SK-N-SH (cell line): ENCODE data around the gene PCDHA13. TPM values are rescaled to one million over a fixed set of nuclear protein-coding genes. Genes with fewer than 3 reads are reported as not detected.

Experiments used
- CTCF ChIA-PET: fragments of 300-600, 350-600 bp; formaldehyde crosslinking; extraction: SDS; loops from one replicate; lab custom pipeline; 2021; lab: Yijun Ruan, JAX
- POLR2A ChIA-PET: fragments of 350-600 bp; sonication (Branson Sonifier 250); formaldehyde crosslinking; extraction: SDS; loops from one replicate; lab custom pipeline; 2020; ENCODE audit warnings: antibody characterized with exemption, inconsistent platforms; lab: Yijun Ruan, JAX
- DNase-seq: peaks from one replicate; pipeline ENCODE4 v3.0.0; 2012
- H2AFZ ChIP-seq: fragments of 200-600 bp; sonication (generic); 2 replicates; pipeline ENCODE4 v1.8.1; 2016; ENCODE audit warnings: antibody characterized with exemption, mild to moderate bottlenecking, low read depth
- H3F3A ChIP-seq: fragments of 200-600 bp; sonication (generic); replicated peaks from 2 replicates; pipeline ENCODE3; 2016; ENCODE audit warnings: antibody characterized with exemption, mild to moderate bottlenecking; ENCODE audit not compliant: insufficient read depth
- H3K27ac ChIP-seq, 2 experiments: fragments of 200-500 bp in 1 of 2; fragments of 200-600 bp in 1 of 2; sonication (Bioruptor generic) in 1 of 2; sonication (generic), shearing (Covaris generic) in 1 of 2; 2 replicates each; pipeline versions ENCODE4 v1.5.1 to v1.6.1; 2014 to 2016; ENCODE audit warnings: low read depth in 2 of 2, inconsistent platforms in 1 of 2, low read length in 1 of 2, mild to moderate bottlenecking in 1 of 2, mixed read lengths in 1 of 2
- H3K27me3 ChIP-seq: fragments of 200-600 bp; sonication (generic), shearing (Covaris generic); 2 replicates; pipeline ENCODE4 v1.6.1; 2016; ENCODE audit warnings: mixed run types; ENCODE audit not compliant: insufficient read depth
- H3K36me3 ChIP-seq, 2 experiments: fragments of 200-500 bp in 1 of 2; fragments of 200-600 bp in 1 of 2; sonication (Bioruptor generic) in 1 of 2; sonication (generic) in 1 of 2; replicated peaks in 1 of 2; 2 replicates each; pipeline versions ENCODE3 to v1.5.1; 2014 to 2016; ENCODE audit warnings: low read length in 1 of 2, mild to moderate bottlenecking in 1 of 2; ENCODE audit not compliant: insufficient read depth in 2 of 2, control insufficient read depth in 1 of 2
- H3K4me1 ChIP-seq, 2 experiments: fragments of 200-500 bp in 1 of 2; fragments of 200-600 bp in 1 of 2; sonication (Bioruptor generic) in 1 of 2; sonication (generic), shearing (Covaris generic) in 1 of 2; 2 replicates each; pipeline versions ENCODE4 v1.5.1 to v1.6.1; 2014 to 2016; ENCODE audit warnings: low read depth in 1 of 2, low read length in 1 of 2, mixed run types in 1 of 2; ENCODE audit not compliant: insufficient read depth in 2 of 2, control insufficient read depth in 1 of 2
- H3K4me2 ChIP-seq: fragments of 200-600 bp; sonication (generic), shearing (Covaris generic); 2 replicates; pipeline ENCODE4 v1.6.1; 2017; ENCODE audit warnings: mixed run types
- H3K4me3 ChIP-seq, 2 experiments: fragments of 200-500 bp in 1 of 2; fragments of 200-600 bp in 1 of 2; sonication (Bioruptor generic) in 1 of 2; sonication (generic), shearing (Covaris generic) in 1 of 2; 2 replicates each; pipeline versions ENCODE4 v1.5.1 to v1.8.1; 2014 to 2016; ENCODE audit warnings: low read depth in 2 of 2, inconsistent platforms in 1 of 2, low read length in 1 of 2, mild to moderate bottlenecking in 1 of 2, mixed read lengths in 1 of 2, moderate library complexity in 1 of 2
- H3K79me2 ChIP-seq: fragments of 200-600 bp; sonication (generic); 2 replicates; pipeline ENCODE4 v1.8.1; 2017; ENCODE audit warnings: mild to moderate bottlenecking; ENCODE audit not compliant: insufficient read depth
- H3K9ac ChIP-seq: fragments of 200-600 bp; sonication (generic); 2 replicates; pipeline ENCODE4 v1.6.1; 2017; ENCODE audit warnings: mixed run types
- H3K9me2 ChIP-seq: fragments of 200-600 bp; sonication (generic); 2 replicates; pipeline ENCODE4 v1.6.1; 2017; ENCODE audit warnings: mixed run types
- H3K9me3 ChIP-seq: fragments of 200-600 bp; sonication (generic); 2 replicates; pipeline ENCODE4 v1.6.1; 2017; ENCODE audit warnings: mixed run types, mild to moderate bottlenecking, moderate library complexity
- H4K20me1 ChIP-seq: fragments of 200-600 bp; sonication (generic); 2 replicates; pipeline ENCODE4 v1.6.1; 2017; ENCODE audit warnings: mild to moderate bottlenecking, mixed run types; ENCODE audit not compliant: insufficient read depth
- CHD2 ChIP-seq: fragments of 150-350 bp; IDR thresholded peaks from 2 replicates; pipeline ENCODE4 v1.6.1; 2018; ENCODE audit warnings: low read length; ENCODE audit not compliant: partially characterized antibody
- EP300 ChIP-seq, 2 experiments: IDR thresholded peaks; 2 replicates each; pipeline versions ENCODE4 v1.4.0 to v1.6.1; 2012; ENCODE audit warnings: borderline replicate concordance in 1 of 2, low read depth in 1 of 2, low read length in 1 of 2
- FOSL2 ChIP-seq: IDR thresholded peaks from 2 replicates; pipeline ENCODE4 v1.4.0; 2012; ENCODE audit warnings: low read depth, mild to moderate bottlenecking, moderate library complexity, borderline replicate concordance
- FOXJ3 ChIP-seq: sonication (generic); formaldehyde crosslinking; IDR thresholded peaks from 2 replicates; pipeline ENCODE4 v1.5.1; 2020; ENCODE audit warnings: mild to moderate bottlenecking, missing genetic modification reagents
- GATA2 ChIP-seq: sonication (generic); formaldehyde crosslinking; IDR thresholded peaks from 2 replicates; pipeline ENCODE4 v1.5.0; 2020; ENCODE audit warnings: mild to moderate bottlenecking, missing genetic modification reagents
- JUND ChIP-seq: IDR thresholded peaks from 2 replicates; pipeline ENCODE4 v1.4.0; 2012
- MAX ChIP-seq: IDR thresholded peaks from 2 replicates; pipeline ENCODE4 v1.4.0; 2012; ENCODE audit warnings: low read depth
- POLR2AphosphoS5 ChIP-seq: IDR thresholded peaks from 2 replicates; pipeline ENCODE4 v1.6.1; 2012; ENCODE audit warnings: low read depth, low read length
- RAD21 ChIP-seq: IDR thresholded peaks from 2 replicates; pipeline ENCODE4 v1.6.1; 2012; ENCODE audit warnings: mild to moderate bottlenecking, low read length
- RCOR1 ChIP-seq: fragments of 150-350 bp; IDR thresholded peaks from 2 replicates; pipeline ENCODE4 v1.6.1; 2017; ENCODE audit warnings: antibody characterized with exemption, low read length
- YY1 ChIP-seq: IDR thresholded peaks from 2 replicates; pipeline ENCODE4 v1.4.0; 2012; ENCODE audit warnings: low read depth, mild to moderate bottlenecking
- ZBTB33 ChIP-seq: IDR thresholded peaks from 2 replicates; pipeline ENCODE4 v1.4.0; 2012; ENCODE audit warnings: low read depth, borderline replicate concordance
- WGBS: methylation state at CpG from one replicate; pipeline ENCODE4 v1.1.6; 2017; ENCODE audit warnings: low lambda C conversion rate; 5-methylcytosine and 5-hydroxymethylcytosine counted together
- polyA plus RNA-seq, 3 experiments: library from polyadenylated mRNA; depleted of rRNA; stranded (reverse); fragments of >200 nt; gene quantifications; 2 replicates each; pipeline ENCODE4 v1.2.3, GENCODE V29; 2012
- TF ChIP-seq, protein P1 (sequence below): IDR thresholded peaks from 2 replicates; pipeline ENCODE4; 2012
- TF ChIP-seq, protein P2 (sequence below): fragments of 200-600 bp; sonication (generic); IDR thresholded peaks from 2 replicates; pipeline ENCODE4 v1.6.1; 2017; ENCODE audit warnings: antibody characterized with exemption, mild to moderate bottlenecking, moderate library complexity
- TF ChIP-seq, protein P3 (sequence below): IDR thresholded peaks from 2 replicates; pipeline ENCODE4 v1.4.0; 2012; ENCODE audit warnings: low read depth, borderline replicate concordance

The PCDHA13 gene
- polyA plus RNA-seq, 1 of the 3 experiments (the other 2 are of a cell fraction), result not detected

DNA sequence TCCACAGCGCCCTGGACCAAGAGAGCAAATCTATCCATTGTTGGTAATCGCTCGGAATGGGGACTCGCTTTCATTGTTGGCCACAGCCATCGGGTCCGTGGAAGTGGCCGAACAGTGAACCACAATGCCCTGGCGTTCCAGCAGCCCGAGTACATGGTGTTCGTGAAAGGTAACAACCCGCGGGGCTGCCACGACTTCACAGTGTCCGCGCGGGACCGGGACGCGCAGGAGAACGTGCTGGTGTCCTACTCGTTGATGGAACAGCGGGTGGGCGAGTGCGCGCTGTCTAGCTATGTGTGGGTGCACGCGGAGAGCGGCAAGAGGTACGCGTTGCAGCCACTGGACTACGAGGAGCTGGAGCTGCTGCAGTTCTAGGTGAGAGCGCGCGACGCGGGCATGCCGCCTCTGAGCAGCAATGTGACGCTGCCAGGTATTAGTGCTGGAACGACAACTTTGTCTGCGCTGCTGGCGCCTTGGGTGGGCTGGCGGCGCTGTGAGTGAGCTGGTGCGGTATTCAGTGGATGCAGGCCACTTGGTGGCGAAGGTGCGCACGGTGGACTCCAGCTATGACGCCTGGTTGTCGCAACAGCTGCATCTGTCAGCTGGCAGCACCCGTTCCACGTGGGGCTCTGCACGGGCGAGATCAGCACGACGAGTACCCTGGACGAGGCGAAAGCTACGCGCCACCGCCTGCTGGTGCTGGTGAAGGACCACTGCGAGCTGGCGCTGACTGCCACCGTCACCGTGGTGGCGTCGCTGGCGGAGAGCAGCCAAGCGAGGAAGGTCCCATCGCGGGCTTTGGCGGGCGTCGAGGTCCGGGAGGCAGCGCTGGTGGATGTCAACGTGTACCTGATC lies 19.3 kb upstream of the PCDHA13 start:
- POLR2A ChIA-PET, result no interaction called here
- H3F3A ChIP-seq, result no peaks in the 10 kb centered on the region
- TF ChIP-seq CHD2 (no peak), FOSL2 (no peak), EP300 (IDR thresholded peaks at IDR 0.05; ENCODE audit: borderline replicate concordance in 1 of 2, low read depth in 1 of 2, low read length in 1 of 2) (no peak), POLR2AphosphoS5 (no peak), ZBTB33 (no peak), JUND (no peak), FOXJ3 (CRISPR knock-in tag) (no peak), GATA2 (CRISPR knock-in tag) (no peak), MAX (no peak), YY1 (no peak), RAD21 (no peak), RCOR1 (no peak)
- TF ChIP-seq, protein P1, sequence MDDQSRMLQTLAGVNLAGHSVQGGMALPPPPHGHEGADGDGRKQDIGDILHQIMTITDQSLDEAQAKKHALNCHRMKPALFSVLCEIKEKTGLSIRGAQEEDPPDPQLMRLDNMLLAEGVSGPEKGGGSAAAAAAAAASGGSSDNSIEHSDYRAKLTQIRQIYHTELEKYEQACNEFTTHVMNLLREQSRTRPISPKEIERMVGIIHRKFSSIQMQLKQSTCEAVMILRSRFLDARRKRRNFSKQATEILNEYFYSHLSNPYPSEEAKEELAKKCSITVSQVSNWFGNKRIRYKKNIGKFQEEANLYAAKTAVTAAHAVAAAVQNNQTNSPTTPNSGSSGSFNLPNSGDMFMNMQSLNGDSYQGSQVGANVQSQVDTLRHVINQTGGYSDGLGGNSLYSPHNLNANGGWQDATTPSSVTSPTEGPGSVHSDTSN, result no peak
- TF ChIP-seq, protein P2, sequence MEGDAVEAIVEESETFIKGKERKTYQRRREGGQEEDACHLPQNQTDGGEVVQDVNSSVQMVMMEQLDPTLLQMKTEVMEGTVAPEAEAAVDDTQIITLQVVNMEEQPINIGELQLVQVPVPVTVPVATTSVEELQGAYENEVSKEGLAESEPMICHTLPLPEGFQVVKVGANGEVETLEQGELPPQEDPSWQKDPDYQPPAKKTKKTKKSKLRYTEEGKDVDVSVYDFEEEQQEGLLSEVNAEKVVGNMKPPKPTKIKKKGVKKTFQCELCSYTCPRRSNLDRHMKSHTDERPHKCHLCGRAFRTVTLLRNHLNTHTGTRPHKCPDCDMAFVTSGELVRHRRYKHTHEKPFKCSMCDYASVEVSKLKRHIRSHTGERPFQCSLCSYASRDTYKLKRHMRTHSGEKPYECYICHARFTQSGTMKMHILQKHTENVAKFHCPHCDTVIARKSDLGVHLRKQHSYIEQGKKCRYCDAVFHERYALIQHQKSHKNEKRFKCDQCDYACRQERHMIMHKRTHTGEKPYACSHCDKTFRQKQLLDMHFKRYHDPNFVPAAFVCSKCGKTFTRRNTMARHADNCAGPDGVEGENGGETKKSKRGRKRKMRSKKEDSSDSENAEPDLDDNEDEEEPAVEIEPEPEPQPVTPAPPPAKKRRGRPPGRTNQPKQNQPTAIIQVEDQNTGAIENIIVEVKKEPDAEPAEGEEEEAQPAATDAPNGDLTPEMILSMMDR, result no peak
- TF ChIP-seq, protein P3, sequence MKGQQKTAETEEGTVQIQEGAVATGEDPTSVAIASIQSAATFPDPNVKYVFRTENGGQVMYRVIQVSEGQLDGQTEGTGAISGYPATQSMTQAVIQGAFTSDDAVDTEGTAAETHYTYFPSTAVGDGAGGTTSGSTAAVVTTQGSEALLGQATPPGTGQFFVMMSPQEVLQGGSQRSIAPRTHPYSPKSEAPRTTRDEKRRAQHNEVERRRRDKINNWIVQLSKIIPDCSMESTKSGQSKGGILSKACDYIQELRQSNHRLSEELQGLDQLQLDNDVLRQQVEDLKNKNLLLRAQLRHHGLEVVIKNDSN, result no peak
- H3K27ac ChIP-seq, result no peak overlapping the region
- CTCF ChIA-PET, result interaction anchor here (1.1 to 9.2 kb wide), 4 partner anchors 12 to 360 kb away, joined by 3 to 132 read pairs (median 36); partner anchors contain the start of genes PCDHA12, PCDHA8 and PCDHB14
- no peaks in the 10 kb centered on the region for H3K79me2 ChIP-seq
- no peaks in the 10 kb centered on the region for H3K9me2 ChIP-seq
- no peaks in the 10 kb centered on the region for H3K4me1 ChIP-seq
- no peaks in the 10 kb centered on the region for H4K20me1 ChIP-seq
- H3K4me2 ChIP-seq, result no peak overlapping the region
- no peaks in the 10 kb centered on the region for H3K36me3 ChIP-seq
- no peak overlapping the region for H2AFZ ChIP-seq
- no peak overlapping the region; a peak in 1 of 4 replicates for H3K4me3 ChIP-seq
- H3K9ac ChIP-seq, result no peak overlapping the region
- DNase-seq, result no peak
- H3K9me3 ChIP-seq, result no peaks in the 10 kb centered on the region
- no peaks in the 10 kb centered on the region for H3K27me3 ChIP-seq
- 85% methylated on average over 63 of the region's 76 CpGs for WGBS
